ENCODE measurements around the gene TSKS. TPM values are rescaled to one million over a fixed set of nuclear protein-coding genes. Genes with fewer than 3 reads are reported as not detected.

The TSKS gene
- total and polyA plus RNA-seq, 2 of the 13 experiments (the other 11 are each of a cell fraction or from before 2014, with no cell fraction given), result 0.03 TPM; not detected in 1

DNA sequence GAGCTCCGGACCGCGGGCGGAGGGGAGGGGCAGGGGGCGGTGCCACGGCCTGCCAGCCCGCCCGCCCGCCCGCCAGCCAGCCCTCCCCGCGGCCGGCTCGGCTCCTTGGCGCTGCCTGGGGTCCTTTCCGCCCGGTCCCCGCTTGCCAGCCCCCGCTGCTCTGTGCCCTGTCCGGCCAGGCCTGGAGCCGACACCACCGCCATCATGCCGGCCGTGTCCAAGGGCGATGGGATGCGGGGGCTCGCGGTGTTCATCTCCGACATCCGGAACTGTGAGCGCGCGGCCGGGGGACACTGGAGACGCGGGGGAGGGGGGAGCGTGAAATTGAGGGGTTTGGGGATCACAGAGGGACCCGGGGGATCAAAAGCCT, 3.8 kb upstream of the TSKS start, which contains the start of gene AP2A1 (continued):
- TF ChIP-seq, protein P1, sequence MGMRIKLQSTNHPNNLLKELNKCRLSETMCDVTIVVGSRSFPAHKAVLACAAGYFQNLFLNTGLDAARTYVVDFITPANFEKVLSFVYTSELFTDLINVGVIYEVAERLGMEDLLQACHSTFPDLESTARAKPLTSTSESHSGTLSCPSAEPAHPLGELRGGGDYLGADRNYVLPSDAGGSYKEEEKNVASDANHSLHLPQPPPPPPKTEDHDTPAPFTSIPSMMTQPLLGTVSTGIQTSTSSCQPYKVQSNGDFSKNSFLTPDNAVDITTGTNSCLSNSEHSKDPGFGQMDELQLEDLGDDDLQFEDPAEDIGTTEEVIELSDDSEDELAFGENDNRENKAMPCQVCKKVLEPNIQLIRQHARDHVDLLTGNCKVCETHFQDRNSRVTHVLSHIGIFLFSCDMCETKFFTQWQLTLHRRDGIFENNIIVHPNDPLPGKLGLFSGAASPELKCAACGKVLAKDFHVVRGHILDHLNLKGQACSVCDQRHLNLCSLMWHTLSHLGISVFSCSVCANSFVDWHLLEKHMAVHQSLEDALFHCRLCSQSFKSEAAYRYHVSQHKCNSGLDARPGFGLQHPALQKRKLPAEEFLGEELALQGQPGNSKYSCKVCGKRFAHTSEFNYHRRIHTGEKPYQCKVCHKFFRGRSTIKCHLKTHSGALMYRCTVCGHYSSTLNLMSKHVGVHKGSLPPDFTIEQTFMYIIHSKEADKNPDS (CRISPR knock-in tag; IDR thresholded peaks at IDR 0.05), result no peak
- TF ChIP-seq, protein P2, sequence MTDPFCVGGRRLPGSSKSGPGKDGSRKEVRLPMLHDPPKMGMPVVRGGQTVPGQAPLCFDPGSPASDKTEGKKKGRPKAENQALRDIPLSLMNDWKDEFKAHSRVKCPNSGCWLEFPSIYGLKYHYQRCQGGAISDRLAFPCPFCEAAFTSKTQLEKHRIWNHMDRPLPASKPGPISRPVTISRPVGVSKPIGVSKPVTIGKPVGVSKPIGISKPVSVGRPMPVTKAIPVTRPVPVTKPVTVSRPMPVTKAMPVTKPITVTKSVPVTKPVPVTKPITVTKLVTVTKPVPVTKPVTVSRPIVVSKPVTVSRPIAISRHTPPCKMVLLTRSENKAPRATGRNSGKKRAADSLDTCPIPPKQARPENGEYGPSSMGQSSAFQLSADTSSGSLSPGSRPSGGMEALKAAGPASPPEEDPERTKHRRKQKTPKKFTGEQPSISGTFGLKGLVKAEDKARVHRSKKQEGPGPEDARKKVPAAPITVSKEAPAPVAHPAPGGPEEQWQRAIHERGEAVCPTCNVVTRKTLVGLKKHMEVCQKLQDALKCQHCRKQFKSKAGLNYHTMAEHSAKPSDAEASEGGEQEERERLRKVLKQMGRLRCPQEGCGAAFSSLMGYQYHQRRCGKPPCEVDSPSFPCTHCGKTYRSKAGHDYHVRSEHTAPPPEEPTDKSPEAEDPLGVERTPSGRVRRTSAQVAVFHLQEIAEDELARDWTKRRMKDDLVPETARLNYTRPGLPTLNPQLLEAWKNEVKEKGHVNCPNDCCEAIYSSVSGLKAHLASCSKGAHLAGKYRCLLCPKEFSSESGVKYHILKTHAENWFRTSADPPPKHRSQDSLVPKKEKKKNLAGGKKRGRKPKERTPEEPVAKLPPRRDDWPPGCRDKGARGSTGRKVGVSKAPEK (CRISPR knock-in tag; IDR thresholded peaks at IDR 0.05; ENCODE audit: borderline replicate concordance), result no peak
- TF ChIP-seq ZNF274 (CRISPR knock-in tag; IDR thresholded peaks at IDR 0.05), result peak; percentile 55; the same call in 1 of the 2 replicates
- TF ChIP-seq, protein P3, sequence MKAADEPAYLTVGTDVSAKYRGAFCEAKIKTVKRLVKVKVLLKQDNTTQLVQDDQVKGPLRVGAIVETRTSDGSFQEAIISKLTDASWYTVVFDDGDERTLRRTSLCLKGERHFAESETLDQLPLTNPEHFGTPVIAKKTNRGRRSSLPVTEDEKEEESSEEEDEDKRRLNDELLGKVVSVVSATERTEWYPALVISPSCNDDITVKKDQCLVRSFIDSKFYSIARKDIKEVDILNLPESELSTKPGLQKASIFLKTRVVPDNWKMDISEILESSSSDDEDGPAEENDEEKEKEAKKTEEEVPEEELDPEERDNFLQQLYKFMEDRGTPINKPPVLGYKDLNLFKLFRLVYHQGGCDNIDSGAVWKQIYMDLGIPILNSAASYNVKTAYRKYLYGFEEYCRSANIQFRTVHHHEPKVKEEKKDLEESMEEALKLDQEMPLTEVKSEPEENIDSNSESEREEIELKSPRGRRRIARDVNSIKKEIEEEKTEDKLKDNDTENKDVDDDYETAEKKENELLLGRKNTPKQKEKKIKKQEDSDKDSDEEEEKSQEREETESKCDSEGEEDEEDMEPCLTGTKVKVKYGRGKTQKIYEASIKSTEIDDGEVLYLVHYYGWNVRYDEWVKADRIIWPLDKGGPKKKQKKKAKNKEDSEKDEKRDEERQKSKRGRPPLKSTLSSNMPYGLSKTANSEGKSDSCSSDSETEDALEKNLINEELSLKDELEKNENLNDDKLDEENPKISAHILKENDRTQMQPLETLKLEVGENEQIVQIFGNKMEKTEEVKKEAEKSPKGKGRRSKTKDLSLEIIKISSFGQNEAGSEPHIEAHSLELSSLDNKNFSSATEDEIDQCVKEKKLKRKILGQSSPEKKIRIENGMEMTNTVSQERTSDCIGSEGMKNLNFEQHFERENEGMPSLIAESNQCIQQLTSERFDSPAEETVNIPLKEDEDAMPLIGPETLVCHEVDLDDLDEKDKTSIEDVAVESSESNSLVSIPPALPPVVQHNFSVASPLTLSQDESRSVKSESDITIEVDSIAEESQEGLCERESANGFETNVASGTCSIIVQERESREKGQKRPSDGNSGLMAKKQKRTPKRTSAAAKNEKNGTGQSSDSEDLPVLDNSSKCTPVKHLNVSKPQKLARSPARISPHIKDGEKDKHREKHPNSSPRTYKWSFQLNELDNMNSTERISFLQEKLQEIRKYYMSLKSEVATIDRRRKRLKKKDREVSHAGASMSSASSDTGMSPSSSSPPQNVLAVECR (CRISPR knock-in tag; IDR thresholded peaks at IDR 0.05; ENCODE audit: borderline replicate concordance), result peak; percentile 71
- TF ChIP-seq ZNF800 (CRISPR knock-in tag; IDR thresholded peaks at IDR 0.05), result no peak
